SHP77 (cell line): Measurements from ENCODE around the gene RFX4.
"Not testable (repeated sequence)": the region's sequence is repeated elsewhere in the genome, so short reads cannot be mapped to it uniquely, and the experiment has no call there.

ENCODE experiments used
- DNase-seq, 2 experiments: peaks; one replicate each; lab custom pipeline; 2025; lab: John Stamatoyannopoulos, UW

RFX4 gene

DNA sequence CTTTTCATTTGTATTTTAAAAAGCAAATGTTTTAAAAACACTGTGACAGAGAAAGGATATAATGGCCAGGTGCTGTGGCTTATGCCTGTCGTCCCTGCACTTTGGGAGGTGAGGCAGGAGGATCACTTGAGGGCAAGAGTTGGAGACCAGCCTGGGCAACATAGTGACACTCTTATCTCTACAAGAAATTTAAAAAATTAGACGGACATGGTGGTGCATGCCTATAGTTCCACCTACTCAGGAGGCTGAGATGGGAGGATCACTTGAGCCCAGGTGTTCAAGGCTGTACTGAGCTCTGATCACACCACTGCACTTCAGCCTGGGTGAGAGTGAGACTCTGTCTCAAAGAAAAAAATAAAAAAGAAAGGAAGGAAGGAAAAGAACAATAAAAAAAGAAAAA, 7.8 kb downstream of the RFX4 start:
- DNase-seq = no peak

DNA sequence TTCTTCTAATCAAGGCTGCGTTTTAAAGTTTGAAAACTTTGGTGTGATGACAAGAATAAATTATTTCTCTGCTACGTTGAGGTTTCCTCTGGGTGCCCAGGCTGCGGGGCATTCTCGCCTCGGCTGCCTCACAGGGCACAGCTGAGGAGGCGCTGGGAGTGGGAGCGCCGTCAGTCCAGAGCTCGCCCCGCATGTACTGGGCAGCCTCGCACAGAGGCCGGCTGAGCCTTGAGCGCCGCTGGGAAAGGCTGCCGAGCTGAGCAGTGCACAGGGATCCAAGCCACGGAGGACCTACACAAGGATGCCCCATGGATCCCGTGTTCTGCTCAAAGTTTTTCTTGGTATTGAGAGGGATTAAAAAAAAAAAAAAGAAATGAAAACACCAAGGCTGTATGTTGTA, 11.6 kb downstream of the RFX4 start:
- DNase-seq = no peak

DNA sequence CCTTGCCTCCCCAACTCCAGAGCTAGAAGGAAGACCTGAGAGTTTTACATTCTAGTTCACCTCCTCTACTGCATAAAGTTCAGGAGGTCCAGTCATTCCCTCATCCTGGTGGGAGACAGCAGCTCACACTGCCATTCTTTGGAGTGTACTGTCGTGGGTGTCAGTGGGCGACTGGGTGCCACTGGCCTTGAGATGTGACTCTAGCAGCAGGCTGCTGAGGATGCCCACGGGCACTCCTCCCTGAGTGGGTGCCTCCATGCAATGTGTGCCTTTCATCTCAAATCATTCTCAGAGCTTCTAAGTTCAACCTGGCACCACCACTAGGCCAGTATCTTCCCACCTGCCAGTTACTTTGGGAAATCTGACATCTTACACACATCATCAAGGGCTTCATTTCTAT, 12.5 kb downstream of the RFX4 start:
- DNase-seq = no peak

DNA sequence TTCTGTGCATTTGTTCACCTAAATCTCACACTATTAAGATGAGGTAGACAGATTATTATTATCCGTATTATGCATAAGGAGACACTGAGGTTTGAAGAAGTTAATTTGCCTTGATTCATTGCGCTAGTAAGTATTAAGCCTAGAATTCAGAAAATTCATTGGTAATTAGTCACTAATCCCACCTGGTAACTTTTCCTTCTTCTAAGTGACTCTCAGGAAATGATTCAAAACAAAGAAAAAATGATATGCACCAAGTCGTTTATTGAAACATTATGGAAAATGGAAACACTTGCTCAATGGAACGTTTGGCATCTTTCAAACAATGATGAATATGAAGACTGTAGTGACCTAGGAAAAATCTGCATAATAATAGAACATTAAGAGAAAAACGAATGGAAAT, 15.2 kb downstream of the RFX4 start:
- no peak for DNase-seq

DNA sequence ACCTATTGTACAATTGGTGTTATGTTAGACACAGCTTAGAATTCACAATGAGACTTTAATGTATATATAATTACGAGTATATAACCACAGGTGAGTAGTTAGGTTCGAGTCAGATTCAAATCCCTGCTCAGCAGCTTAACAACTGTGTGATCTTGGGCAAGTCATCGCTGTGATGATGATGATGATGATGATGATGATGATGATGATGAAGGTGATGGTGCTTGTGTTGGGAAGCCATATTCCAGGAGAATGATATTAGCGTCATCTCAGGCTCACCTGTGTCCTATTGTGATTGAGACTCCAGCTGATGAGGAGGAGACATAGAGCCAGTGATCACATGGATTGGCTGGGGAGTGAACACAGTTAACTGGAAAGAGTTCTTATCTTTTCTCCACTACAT, 16.5 kb downstream of the RFX4 start:
- no peak for DNase-seq

DNA sequence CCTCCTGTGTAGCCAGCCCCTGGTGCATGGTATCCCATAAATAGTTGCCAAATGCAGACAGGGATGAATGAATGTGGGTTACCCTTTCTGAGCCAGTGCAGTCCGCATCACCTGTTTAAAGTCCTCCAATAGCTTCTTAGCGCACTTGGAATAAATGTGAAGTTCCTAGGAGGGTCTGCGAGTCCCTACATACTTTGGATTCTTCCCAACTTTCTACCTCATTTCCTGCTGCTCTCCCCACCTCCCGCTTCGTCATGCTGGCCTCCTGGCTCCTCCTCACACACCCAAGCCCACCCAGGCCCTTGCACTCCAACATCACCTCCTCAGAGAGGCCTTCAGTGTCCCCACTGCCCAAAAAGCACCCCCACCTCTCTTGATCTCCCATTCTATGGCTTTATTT, 17.7 kb downstream of the RFX4 start:
- DNase-seq = no peak

DNA sequence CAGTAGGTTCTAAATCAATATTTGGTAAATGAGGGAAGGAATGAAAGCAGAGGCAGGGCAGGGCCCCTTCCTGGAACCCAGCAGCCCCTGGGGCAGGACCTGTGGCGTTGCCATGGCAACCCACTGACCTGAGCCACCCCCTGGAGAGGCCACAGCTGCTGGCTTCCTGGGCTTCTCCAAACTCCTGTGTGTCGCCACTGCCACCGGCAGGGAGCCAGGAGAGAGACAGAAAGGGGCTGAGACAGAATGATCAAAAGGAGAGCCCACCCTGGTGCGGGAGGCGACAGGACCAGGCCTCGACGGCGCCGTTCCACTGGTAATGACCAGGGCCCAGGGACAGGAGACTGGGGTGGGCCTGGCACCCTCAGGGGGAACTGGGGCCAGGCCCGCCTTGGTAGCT, 18.2 kb downstream of the RFX4 start:
- peak; percentile 30 to 66 for DNase-seq

DNA sequence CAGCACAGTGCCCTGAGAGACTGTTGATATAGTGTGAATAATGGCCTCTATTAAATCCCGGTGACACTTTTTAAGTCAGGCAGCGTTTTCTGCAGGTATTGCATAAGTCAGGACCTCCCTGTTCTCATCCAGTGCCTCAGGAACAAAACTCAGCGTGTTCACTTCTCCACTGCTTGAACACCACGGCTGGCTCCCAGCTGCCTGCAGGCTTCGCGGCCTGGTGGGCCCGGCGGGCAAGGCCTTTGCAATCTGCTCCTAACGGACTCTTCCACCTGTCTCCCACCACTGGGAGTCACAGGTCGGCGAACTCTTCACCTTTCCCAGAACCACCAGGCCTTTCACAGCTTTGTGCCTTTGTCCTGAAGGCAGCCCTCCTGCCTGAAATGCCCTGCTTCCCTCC, 18.7 kb downstream of the RFX4 start:
- DNase-seq = no peak

DNA sequence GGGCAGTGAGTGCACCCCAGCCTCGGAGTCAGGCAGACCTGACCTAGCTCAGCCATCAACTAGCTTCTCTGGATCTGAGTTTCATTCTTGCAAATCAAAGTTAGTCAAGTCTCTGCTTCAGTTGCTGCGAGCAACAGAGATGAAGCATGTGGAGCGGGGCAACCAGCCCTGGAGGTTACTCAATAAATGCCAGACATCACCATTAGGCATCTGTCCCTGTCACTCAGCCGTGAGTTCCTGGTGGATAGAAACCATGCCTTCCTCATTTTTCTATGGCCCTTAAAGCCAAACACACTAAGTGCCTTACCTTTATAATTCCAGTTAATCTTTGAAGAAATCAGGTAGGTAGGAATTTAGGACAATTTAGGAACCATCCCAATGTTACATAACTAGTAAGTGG, 19.3 kb downstream of the RFX4 start:
- DNase-seq = no peak

DNA sequence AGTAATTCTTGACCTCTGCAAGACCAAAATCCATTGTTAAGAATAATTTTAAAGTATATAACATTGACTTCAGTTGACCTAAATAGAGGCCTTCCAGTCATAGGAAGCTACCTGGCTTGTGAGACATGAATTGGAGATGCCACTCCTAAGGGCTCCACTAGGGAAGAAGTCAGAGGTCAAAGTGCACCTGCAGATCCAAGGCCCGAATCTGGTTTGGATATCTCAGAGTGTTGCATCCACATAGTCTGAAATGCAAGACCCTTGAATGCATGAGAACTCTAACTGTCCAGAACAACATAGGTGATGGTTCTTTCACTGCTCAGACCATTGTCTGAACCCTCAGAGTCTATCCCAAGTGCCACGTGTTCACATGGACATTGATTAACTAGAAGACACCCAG, 22.4 kb downstream of the RFX4 start:
- no peak for DNase-seq

DNA sequence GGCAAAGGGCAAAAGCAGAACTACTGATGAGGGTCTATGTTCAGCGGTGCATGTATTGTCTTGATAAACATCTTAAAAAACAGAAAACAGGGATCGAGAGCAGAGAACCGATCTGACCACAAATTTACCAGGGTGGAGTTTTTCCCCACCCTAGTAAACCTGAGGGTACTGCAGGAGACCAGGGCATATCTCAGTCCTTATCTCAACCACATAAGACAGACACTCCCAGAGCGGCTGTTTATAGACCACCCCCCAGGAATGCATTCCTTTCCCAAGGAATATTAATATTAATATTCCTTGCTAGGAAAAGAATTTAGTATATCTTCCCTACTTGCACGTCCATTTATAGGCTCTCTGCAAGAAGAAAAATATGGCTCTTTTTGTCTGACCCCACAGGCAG, 37.8 kb downstream of the RFX4 start:
- not testable (repeated sequence) for DNase-seq

DNA sequence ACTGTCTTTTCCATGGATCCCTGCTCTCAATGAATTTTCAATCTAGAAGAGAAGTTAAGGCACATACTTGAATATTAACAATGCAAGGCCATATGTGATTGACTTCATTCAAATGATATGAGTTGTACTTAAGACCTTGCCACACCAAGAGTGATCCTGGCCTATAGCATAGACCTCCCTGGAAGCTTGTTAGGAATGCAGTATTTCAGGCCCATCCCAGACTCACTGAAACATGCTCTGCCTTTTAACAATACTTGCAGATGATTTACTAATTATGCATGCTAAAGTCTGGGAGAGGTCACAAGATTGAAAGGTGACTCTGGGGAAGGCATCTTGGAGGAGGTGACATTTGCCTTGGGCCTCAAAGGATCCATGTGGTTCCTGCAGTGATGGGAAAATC, 43.2 kb downstream of the RFX4 start:
- no peak for DNase-seq

DNA sequence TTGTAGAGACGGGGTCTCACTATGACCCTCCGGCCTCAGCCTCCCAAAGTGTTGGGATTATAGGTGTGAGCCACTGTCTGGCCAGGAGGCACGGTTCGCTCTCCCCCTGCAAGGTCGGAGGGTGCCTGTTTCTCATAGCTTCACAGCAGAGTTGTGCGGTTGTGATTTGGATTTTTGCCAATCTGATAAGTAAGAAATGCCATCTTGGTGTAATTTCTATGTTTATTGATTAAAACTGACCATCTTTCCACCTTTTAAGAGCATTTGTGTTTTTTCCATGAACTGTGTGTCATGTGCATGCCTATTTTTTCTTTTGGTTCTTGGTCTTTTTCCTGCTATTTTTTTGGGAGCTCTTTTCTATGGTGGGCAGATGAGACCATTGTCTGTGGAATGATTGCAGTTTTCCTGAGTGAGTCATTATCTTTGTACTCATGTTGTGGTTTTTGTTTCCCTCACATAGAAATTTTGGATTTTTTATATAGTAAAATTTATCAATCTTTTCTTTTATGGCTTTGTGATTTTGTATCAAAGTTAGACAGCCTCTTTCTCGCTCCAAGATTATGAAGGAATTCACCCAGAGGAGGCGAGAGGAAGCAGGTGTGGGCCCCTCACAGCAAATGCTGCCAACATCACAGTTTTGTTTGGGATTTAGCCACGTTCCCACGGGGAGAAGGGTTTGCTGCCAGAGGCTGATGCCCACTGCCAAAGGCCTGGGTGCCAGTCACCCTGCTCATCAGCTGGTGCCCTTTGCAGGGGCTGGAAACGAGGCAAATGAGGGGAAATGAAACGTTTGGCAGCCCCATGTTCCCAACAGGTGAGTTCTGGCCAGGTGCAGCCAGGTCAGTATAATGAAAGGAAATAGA, 47.2 kb downstream of the RFX4 start:
- no peak for DNase-seq

DNA sequence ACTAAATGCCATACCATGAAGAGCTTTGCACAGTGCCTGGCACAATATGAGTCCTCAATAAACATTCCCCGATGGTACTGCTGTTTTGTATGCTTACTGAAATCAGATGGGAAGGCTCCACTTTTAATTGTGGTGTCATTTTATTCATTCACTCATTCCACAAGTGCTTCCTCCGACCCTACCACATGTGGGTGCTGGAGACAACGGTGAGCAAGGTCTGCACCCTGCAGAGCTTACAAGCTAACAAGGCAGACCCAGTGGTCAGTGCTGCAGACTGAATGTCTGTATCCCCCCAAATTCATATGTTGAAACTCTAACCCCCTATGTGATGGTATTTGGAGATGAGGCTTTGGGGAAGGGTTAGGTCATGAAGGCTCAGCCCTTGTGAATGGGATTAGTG, 48.3 kb downstream of the RFX4 start:
- DNase-seq = no peak

DNA sequence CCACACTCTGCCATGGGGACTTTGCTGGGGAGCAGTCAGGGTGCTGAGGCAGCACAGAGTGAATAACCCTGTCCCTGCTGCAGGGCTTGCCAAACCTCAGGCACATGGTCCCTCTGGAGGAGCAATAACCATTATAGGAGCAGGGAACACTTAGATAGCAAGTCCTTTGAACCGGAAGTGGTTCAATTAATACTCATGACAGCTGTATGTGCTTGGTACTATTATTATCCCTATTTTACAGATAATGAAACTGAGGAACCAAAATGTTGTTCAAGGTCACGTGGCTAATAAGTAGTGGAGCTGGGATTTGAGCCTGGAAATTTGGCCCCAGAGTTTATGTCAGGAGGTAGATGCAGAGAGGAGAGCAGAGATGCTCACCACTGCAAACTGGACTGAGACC, 49.0 kb downstream of the RFX4 start:
- no peak for DNase-seq

DNA sequence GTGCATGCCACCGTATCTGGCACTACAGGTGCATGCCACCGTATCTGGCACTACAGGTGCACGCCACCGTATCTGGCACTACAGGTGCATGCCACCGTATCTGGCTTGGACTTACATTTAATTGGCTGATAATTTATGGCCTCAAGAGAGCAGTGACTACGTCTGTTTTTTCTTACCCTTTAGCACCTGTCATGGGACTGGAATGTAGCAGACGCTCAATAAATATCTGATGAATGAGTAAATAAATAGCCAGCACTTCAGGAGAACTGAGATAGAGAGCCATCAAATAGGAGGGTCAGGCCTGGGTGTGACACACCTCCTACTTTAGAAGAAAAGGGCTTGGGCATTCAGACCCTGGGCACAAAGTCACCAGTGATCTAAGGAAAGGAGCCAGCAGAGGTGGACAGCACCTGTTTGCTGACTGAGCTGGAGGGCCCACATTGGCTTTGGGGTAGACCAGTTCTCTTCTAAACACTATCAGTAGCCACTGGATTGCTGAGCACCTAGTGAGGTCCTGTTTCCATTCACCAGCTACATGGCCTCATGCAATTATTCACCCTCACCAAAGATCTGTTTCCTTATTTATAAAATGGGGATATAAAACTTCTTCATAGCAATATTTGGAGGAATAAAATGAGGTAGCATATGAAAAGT, 50.1 kb downstream of the RFX4 start:
- peak; percentile 7 to 36 for DNase-seq

DNA sequence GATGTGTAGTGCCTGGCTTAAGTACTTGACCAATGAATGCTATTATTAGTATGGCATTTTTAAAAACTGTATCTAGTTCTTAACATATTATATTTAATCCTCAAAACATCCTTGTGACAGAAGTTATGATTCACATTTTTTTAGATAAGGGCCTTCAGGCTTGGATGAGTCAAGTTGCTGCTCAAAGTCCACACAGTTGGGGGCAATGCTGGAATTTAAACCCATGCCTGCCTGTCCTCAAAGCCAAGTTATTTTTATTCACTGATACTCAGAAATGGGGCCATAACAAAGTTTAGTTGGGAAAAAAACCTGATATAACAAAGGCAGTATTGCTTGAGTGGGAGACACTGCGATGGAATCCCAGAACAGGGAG, 50.6 kb downstream of the RFX4 start:
- DNase-seq = no peak

DNA sequence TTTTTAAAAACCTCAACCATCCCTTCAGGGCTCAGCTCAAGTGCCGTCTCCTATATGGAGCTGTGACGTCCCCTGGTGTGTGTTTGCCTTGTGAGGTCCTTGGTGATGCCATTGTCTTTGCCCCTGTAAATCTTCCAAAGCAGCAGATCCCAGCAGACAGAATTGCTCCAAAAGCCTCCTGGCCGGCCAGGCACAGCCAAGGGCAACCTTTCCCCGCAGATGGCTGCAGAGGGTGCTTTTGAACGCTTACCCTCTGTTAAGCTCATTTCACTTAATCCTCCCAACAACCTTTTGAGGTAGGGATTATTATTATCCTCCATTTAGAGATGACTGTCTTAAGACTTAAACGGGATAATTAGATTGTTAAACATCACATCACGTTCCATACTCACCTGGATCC, 51.4 kb downstream of the RFX4 start:
- no peak for DNase-seq

DNA sequence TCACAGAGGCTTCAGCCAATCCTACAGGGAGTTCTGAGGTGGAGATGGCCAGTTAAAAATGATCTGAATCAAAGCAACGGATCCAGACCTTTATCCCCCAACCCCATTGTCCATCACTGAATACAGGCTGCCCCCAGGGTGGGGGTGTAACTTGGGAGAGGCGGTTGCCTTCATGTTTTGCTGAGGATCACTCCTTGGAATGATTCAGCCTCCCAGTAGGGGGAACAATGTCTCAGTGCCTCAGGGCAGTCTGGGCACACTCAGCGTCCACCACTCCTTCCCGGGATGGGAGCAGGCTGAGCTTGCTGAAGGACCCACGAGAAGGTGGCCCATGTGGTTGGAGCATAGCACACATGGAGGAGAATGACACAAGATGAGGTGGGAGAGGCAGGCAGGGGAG, 60.2 kb downstream of the RFX4 start:
- no peak for DNase-seq

DNA sequence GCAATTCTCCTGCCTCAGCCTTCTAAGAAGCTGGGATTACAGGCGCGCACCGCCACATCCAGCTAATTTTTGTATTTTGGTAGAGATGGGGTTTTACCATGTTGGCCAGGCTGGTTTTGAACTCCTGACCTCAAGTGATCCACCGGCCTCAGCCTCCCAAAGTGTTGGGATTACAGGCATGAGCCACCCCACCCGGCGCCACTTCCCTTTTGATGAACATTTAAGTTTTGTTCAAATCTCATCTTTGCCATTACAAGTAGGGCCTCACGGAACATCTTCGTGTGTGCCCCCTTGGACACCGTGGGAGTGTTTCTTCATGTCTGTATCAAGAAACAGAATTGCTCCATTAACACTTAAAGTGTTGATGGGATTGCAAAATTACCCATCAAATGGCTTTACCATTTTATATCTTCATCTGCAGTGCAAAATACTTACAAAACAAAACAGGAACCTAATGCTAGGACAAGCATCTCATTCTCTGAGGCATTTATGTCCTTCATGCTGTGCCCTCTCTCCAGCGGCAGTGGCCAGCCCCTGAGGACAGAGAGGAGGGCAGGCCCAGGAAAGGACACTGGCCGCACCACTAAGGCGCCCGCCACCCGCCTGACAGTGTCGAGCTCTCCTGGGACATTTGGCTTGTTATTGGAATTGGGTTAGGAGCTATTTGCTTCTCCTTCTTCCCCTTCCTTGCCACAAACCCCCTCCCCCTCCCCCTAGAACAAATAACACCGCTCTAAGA, 61.7 kb downstream of the RFX4 start:
- DNase-seq = no peak

DNA sequence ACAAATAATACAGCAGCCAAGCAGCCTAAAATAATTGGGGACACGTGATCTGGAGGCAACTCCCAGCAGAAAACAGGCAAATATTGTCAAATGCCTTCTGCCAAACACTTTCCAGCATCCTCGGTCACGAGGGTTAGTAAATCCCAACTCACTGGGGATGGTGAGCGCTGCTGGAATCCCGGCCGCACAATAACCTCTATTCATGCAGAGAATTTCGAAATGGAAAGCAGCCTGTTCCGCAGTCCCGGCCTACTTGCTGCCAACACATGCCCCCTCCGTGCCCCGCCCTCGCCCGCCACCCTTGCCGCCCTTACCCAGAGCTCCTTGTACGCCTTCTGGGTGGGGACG, 62.2 kb downstream of the RFX4 start:
- peak; percentile 34 to 43 for DNase-seq

DNA sequence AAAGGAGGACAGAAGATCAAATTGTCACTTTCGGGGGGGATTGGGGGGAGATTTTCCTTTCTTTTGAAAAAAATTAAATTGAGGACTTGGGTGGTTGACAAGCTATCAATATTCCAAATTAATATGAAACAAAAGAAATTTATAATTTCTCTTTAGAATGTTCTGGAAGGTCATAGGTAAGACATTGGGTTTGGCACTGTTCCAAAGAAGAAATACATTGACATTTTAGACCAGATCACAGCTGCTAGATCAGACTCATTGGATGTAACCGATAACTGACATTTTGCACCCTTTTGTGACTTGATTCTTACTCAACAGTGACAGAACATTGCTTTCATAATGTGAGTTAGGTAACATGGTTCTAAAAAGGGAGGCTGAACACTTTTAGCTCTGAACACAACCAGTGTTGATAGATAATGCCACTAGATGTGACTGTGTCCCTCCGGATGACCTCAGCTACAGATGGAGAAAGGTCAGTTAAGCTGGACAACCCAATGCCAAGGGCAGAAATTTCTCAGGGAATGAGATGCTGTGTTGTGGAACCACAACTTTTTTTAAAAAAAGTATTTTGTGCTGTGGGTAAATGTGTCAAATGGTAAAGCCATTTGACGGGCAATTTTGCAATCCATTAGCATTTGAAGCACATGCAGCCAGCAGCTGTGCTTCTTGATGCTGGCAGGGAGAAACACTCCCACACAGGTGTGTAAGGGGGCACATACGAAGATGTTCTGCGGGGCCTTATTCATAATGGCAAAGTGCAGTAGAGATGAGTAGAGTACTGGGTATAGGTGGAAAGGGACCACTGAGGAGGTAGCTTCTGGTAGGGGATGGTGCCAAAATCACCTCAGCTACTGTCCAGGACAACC, 62.9 kb downstream of the RFX4 start:
- DNase-seq = no peak
